Activated CD4-positive, alpha-beta memory T cell treated with anti-CD3 and anti-CD28 coated beads, Interleukin-2, amount 10 ng/mL, durations not matched to agents 7 days and 5 days (primary cell): ENCODE results near the gene SH3BP1. TPM values are rescaled to one million over a fixed set of nuclear protein-coding genes. Genes with fewer than 3 reads are reported as not detected.

Experiments used
- CTCF ChIA-PET: fragments of 350-600 bp; sonication (Branson Sonifier 250); formaldehyde crosslinking; loops from one replicate; lab custom pipeline; 2021; ENCODE audit warnings: antibody characterized with exemption, inconsistent platforms; lab: Charles Lee
- POLR2A ChIA-PET: fragments of 350-600 bp; sonication (Branson Sonifier 250); formaldehyde crosslinking; loops from one replicate; lab custom pipeline; 2021; ENCODE audit warnings: antibody characterized with exemption; lab: Charles Lee
- DNase-seq: peaks from one replicate; pipeline ENCODE4 v3.0.0-alpha.2; 2020
- H3K27ac Mint-ChIP-seq: one replicate; pipeline ENCODE4 v1.8.0; 2021; ENCODE audit warnings: mild to moderate bottlenecking, mixed read lengths
- H3K27me3 Mint-ChIP-seq: one replicate; pipeline ENCODE4 v1.8.0; 2021; ENCODE audit warnings: mixed read lengths
- H3K36me3 Mint-ChIP-seq: one replicate; pipeline ENCODE4 v1.8.0; 2021; ENCODE audit warnings: low read depth, mixed read lengths
- H3K4me1 Mint-ChIP-seq: one replicate; pipeline ENCODE4 v1.8.0; 2021; ENCODE audit warnings: mixed read lengths
- H3K4me3 Mint-ChIP-seq: one replicate; pipeline ENCODE4 v1.8.0; 2021; ENCODE audit warnings: mild to moderate bottlenecking, mixed read lengths
- H3K9me3 Mint-ChIP-seq: one replicate; pipeline ENCODE4 v1.8.0; 2021; ENCODE audit warnings: mixed read lengths
- total RNA-seq, 2 experiments: library from RNA; stranded (reverse); gene quantifications; one replicate each; pipeline ENCODE4 v1.2.3, GENCODE V29; 2021

Gene SH3BP1
- total RNA-seq, 2 experiments from 2014 or later: 161 to 162 TPM

GRCh38 chr22:37636186-37636948, 3.1 kb upstream of the SH3BP1 start:
- Mint-ChIP-seq H3K4me3 (peak overlapping the region; percentile 3), H3K36me3 (peaks cover 20% of the 10 kb centered on the region)
- POLR2A ChIA-PET: interaction anchor here (1.1 to 13.1 kb wide), 9 partner anchors 8 to 327 kb away, joined by 3 to 126 read pairs (median 8); partner anchors contain the start of genes GCAT, GGA1, LGALS1 and NOL12

GRCh38 chr22:37636949-37637273, 2.6 kb upstream of the SH3BP1 start:
- ChIA-PET POLR2A (interaction anchor here (1.4 to 13.1 kb wide), 8 partner anchors 9 to 327 kb away, joined by 3 to 126 read pairs (median 14); partner anchors contain the start of genes GCAT, GGA1, LGALS1 and NOL12), CTCF (interaction anchor here (0.9 to 16.0 kb wide), 14 partner anchors 10 to 317 kb away, joined by 3 to 301 read pairs (median 4); partner anchors contain the start of genes C22orf23, GGA1, LGALS1 and NOL12)
- no peaks in the 10 kb centered on the region for H3K9me3 Mint-ChIP-seq
- peaks cover 26% of the 10 kb centered on the region for H3K36me3 Mint-ChIP-seq
- peak overlapping the region; percentile 95 for H3K27ac Mint-ChIP-seq
- peaks cover 79% of the 10 kb centered on the region for H3K4me1 Mint-ChIP-seq
- no peaks in the 10 kb centered on the region for H3K27me3 Mint-ChIP-seq
- H3K4me3 Mint-ChIP-seq: peak overlapping the region; percentile 3
- no peak for DNase-seq

More at GRCh38 chr22:37636186-37636948, 3.1 kb upstream of the SH3BP1 start:
- H3K9me3 Mint-ChIP-seq: no peaks in the 10 kb centered on the region
- H3K4me1 Mint-ChIP-seq: peaks cover 77% of the 10 kb centered on the region
- peak overlapping the region; percentile 95 for H3K27ac Mint-ChIP-seq
- CTCF ChIA-PET: interaction anchor here (0.9 to 16.0 kb wide), 14 partner anchors 10 to 317 kb away, joined by 3 to 301 read pairs (median 4); partner anchors contain the start of genes C22orf23, GGA1, LGALS1 and NOL12
- DNase-seq: peak; percentile 63
- no peaks in the 10 kb centered on the region for H3K27me3 Mint-ChIP-seq

GRCh38 chr22:37638391-37639069, 939 bp upstream of the SH3BP1 start:
- DNase-seq: peak; percentile 70
- Mint-ChIP-seq H3K36me3 (peaks cover 36% of the 10 kb centered on the region), H3K4me1 (peaks cover 80% of the 10 kb centered on the region), H3K27me3 (no peaks in the 10 kb centered on the region), H3K9me3 (no peaks in the 10 kb centered on the region), H3K27ac (peak overlapping the region; percentile 95), H3K4me3 (peak overlapping the region; percentile 92)
- CTCF ChIA-PET: interaction anchor here (1.1 to 16.0 kb wide), 5 partner anchors 8 to 42 kb away, joined by 4 to 301 read pairs (median 53); partner anchors contain the start of genes LGALS1, NOL12 and PDXP
- POLR2A ChIA-PET: interaction anchor here (0.6 to 13.1 kb wide), 11 partner anchors 9 to 396 kb away, joined by 3 to 126 read pairs (median 8); partner anchors contain the start of genes ANKRD54, GGA1, LGALS1 and PDXP

GRCh38 chr22:37639771-37640590, 512 bp downstream of the SH3BP1 start:
- Mint-ChIP-seq H3K4me1 (peaks cover 72% of the 10 kb centered on the region), H3K36me3 (peaks cover 46% of the 10 kb centered on the region), H3K9me3 (no peaks in the 10 kb centered on the region), H3K4me3 (peak overlapping the region; percentile 92), H3K27me3 (no peaks in the 10 kb centered on the region), H3K27ac (peak overlapping the region; percentile 97)
- DNase-seq: peak; percentile 41
- POLR2A ChIA-PET: interaction anchor here (0.8 to 13.1 kb wide), 13 partner anchors 8 to 165 kb away, joined by 3 to 126 read pairs (median 4); partner anchors contain the start of genes GGA1, LGALS1, NOL12 and PDXP
- CTCF ChIA-PET: interaction anchor here (0.8 to 16.0 kb wide), 6 partner anchors 9 to 294 kb away, joined by 3 to 301 read pairs (median 24); partner anchors contain the start of genes LGALS1, NOL12 and PDXP

- Mint-ChIP-seq H3K9me3 (no peaks in the 10 kb centered on the region), H3K27me3 (no peaks in the 10 kb centered on the region), H3K27ac (peak overlapping the region; percentile 97), H3K4me1 (peaks cover 63% of the 10 kb centered on the region), H3K36me3 (peaks cover 55% of the 10 kb centered on the region), H3K4me3 (peak overlapping the region; percentile 92)
- POLR2A ChIA-PET: interaction anchor here (0.8 to 13.1 kb wide), 11 partner anchors 9 to 164 kb away, joined by 3 to 126 read pairs (median 4); partner anchors contain the start of genes LGALS1, NOL12 and PDXP
- no peak for DNase-seq
- CTCF ChIA-PET: interaction anchor here (0.7 to 16.0 kb wide), 9 partner anchors 8 to 293 kb away, joined by 3 to 301 read pairs (median 38); partner anchors contain the start of genes GGA1, LGALS1, NOL12 and PDXP
Measured at GRCh38 chr22:37640591-37641560, 1.4 kb downstream of the SH3BP1 start.

GRCh38 chr22:37641561-37641949, 2.1 kb downstream of the SH3BP1 start:
- H3K36me3 Mint-ChIP-seq: peaks cover 57% of the 10 kb centered on the region
- H3K4me1 Mint-ChIP-seq: peaks cover 58% of the 10 kb centered on the region
- ChIA-PET CTCF (interaction anchor here (0.7 to 16.0 kb wide), 8 partner anchors 9 to 39 kb away, joined by 3 to 301 read pairs (median 49); partner anchors contain the start of genes GGA1, LGALS1, NOL12 and PDXP), POLR2A (interaction anchor here (3.4 to 13.1 kb wide), 5 partner anchors 13 to 45 kb away, joined by 14 to 126 read pairs (median 110); partner anchors contain the start of genes LGALS1, NOL12 and PDXP)
- H3K4me3 Mint-ChIP-seq: peak overlapping the region; percentile 92
- DNase-seq: no peak
- H3K9me3 Mint-ChIP-seq: no peaks in the 10 kb centered on the region
- no peaks in the 10 kb centered on the region for H3K27me3 Mint-ChIP-seq
- peak overlapping the region; percentile 54 for H3K27ac Mint-ChIP-seq

- Mint-ChIP-seq H3K4me3 (peak overlapping the region; percentile 50), H3K4me1 (peaks cover 40% of the 10 kb centered on the region), H3K36me3 (peaks cover 71% of the 10 kb centered on the region), H3K27me3 (no peaks in the 10 kb centered on the region), H3K27ac (peak overlapping the region; percentile 66), H3K9me3 (no peaks in the 10 kb centered on the region)
- ChIA-PET POLR2A (interaction anchor here (1.0 to 13.1 kb wide), 10 partner anchors 9 to 43 kb away, joined by 4 to 126 read pairs (median 14); partner anchors contain the start of genes GGA1, LGALS1, NOL12 and PDXP), CTCF (interaction anchor here (0.6 to 16.0 kb wide), 25 partner anchors 8 to 624 kb away, joined by 3 to 301 read pairs (median 6); partner anchors contain the start of genes GGA1, LGALS1, MFNG and NOL12)
- DNase-seq: peak; percentile 88
Measured at GRCh38 chr22:37643225-37643847, 3.9 kb downstream of the SH3BP1 start.

- CTCF ChIA-PET: interaction anchor here (1.5 kb wide), 1 partner anchor 11 kb away, joined by 4 read pairs; no protein-coding TSS in a partner anchor
- Mint-ChIP-seq H3K4me1 (peaks cover 20% of the 10 kb centered on the region), H3K36me3 (peaks cover 79% of the 10 kb centered on the region), H3K27ac (no peak overlapping the region), H3K9me3 (no peaks in the 10 kb centered on the region), H3K27me3 (no peaks in the 10 kb centered on the region), H3K4me3 (no peak overlapping the region)
- POLR2A ChIA-PET: interaction anchor here (1.0 to 2.0 kb wide), 3 partner anchors 8 to 21 kb away, joined by 3 to 9 read pairs (median 5); partner anchors contain the start of genes PDXP and SH3BP1
- DNase-seq: no peak
Measured at GRCh38 chr22:37647317-37647716, 7.8 kb downstream of the SH3BP1 start.

GRCh38 chr22:37647928-37648327, 8.5 kb downstream of the SH3BP1 start:
- no peak overlapping the region for H3K27ac Mint-ChIP-seq
- no peaks in the 10 kb centered on the region for H3K27me3 Mint-ChIP-seq
- ChIA-PET POLR2A (interaction anchor here (0.6 to 2.0 kb wide), 3 partner anchors 9 to 29 kb away, joined by 3 to 9 read pairs (median 5); partner anchors contain the start of genes PDXP and SH3BP1), CTCF (interaction anchor here (1.5 kb wide), 1 partner anchor 11 kb away, joined by 4 read pairs; no protein-coding TSS in a partner anchor)
- H3K4me3 Mint-ChIP-seq: no peak overlapping the region
- H3K9me3 Mint-ChIP-seq: no peaks in the 10 kb centered on the region
- DNase-seq: no peak
- H3K36me3 Mint-ChIP-seq: peaks cover 77% of the 10 kb centered on the region
- peaks cover 14% of the 10 kb centered on the region for H3K4me1 Mint-ChIP-seq
